HG03064 (cell line): Measurements from ENCODE around the gene MRPL55.

Experiments used
- ATAC-seq: cut with Tn5 transposase; IDR thresholded peaks from one replicate; pipeline ENCODE4 v1.9.1; 2021; ENCODE audit warnings: low read depth; ENCODE audit not compliant: unreplicated experiment

Gene MRPL55

DNA sequence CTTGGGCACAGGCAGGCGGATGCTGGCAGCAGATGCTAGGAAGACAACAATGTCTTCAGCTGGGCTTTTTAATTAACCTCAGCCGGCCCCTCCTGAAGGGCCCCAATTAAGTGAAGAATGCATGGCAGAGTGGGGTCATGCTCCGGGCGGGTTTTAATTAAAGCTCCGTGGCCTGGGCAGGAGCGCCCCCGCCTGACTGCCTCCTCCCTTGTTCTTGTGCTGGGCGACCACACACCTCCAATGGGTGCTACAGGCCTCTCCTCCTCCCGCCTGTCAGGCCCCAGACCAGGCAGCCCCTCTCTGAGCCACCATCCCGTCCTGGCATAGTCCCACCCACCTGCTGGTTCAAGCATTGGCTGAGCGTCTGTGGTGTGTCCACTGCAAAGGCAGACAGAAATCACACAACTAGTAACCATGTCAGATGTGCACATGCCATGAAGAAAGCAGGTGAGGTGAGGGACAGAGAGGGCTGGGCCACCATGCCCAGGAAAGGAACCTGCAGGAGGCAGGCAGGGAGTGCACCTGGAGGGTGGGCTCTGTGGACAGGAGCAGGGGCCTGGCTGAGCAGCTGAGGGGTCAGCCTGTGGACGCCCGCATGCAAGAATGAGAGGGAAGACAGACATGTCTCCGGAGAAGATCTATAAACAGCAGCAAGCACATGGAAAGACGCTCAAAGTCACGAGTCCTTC lies 35.1 kb downstream of the MRPL55 start:
- ATAC-seq = no peak

DNA sequence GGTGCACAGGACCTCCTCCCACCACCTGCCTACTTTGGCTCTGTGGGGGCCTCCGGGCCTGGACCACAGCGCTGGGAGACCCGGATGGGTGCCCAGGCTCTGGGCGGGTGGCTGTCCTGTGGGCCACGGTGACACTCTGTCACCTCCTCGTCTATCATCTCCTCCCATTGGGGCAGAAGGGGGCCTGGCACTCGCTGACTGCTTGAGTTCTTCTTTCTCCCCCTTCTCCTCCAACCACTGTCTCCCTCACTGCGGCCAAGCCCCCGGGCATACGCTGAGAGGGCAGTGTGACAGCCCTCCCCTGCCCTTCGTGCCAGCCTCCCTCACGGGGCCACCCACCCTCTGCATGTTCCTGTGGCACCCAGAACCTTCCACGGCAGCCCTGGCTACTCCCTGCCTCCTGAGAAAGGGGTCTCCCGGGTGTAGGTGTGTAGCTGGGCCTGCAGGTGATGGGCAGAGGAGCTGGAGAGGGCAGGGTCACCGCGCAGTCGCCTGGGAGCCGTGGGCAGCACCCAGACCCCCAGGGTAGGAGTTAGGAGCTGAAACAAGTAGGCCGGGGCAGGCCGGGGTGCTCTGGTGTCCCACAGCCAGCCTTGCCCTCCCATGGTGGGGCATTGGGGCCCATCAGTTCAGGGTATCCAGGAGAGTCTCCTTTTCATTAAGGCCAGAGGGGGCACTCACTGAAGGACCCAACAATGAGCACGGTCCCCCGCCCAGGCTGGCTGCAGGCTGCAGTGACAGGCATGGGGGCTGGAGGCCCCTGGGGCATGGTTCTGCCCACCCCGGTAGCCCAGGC lies 35.8 kb downstream of the MRPL55 start:
- no peak for ATAC-seq

DNA sequence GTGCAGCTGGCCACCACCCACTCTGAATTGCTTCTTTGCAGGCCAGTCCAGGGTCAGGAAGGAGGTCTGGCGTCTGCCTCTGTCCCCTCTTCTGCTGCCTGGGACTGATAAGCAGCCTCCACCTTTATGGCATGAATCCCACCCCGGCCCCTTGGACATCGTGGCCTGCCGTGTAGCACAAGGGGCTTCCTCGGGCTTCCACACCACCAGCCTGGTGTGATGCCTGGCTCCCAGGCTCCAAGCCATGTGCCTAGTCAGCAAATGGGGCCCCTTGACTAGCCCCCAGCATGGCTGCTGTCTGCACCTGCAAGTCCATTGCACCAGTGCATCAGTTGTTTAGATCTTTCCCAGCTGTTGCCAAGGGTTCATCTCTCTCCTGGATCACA lies 36.4 kb downstream of the MRPL55 start:
- no peak for ATAC-seq

DNA sequence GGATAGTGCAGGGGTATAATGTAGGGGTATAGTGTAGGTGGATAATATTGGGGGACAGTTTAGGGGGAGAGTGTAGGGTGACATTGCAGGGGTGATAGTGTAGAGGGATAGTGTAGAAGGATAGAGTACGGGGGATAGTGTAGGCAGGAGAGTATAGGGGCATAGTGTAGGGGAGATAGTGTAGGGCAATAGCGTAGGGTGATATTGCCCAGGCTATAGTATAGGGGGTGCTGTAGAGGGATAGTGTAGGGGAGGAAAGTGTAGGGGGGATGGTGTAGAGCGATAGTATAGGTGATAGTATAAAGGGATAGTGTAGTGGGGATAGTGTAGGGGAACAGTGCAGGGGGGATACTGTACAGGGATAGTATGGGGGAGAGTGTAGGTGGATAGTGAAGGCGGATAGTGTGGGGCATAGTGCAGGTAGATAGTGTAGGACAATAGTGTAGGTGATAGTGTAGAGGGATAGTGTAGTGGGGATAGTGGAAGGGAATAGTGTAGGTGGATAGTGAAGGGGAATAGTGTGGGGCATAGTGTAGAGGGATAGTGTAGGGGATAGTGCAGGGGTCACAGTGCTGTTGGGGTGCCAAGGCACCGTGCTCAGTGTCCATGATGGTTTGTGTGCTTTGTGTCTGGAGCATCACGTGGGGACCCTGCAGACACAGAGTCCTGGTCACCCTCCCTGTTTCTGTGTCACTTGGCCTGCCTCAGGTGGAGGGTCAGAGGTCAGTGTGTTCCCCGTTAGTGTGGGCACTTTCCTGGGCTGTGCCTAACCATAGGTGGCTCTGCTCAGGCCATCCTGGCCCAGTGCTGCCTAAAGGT lies 37.1 kb downstream of the MRPL55 start:
- no peak for ATAC-seq

DNA sequence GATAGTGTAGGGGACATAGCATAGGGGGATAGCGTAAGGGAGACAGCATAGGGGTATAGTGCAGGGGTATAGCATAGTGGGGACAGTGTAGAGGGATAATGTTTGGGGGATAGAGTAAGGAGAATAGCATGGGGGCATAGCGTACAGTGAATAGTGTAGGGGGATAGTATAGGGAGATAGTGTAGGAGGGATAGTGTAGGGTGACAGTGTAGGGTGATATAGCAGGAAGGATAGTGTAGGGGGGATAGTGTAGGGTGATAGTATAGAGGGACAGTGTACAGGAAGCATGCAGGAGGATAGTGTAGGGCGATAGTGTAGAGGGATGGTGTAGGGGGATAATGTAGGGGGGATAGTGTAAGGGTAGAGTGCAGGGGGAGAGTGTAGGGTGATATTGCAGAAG lies 38.2 kb downstream of the MRPL55 start:
- ATAC-seq = no peak

DNA sequence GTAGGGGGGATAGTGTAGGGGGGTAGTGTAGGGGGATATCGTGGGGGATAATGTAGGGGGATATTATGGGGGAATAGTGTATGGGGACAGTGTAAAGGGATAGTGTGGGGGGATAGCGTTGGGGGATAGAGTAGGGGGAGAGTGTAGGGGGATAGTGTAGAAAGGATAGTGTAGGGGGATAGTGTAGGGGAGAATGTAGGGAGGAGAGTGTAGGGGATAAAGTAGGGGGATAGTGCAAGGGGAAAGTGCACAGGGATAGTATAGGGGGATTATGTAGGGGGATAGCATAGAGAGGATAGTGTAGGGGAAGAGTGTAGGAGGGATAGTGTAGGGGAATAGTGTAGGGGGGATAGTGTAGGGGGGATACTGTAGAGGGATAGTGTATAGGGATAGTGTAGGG lies 38.9 kb downstream of the MRPL55 start:
- ATAC-seq = no peak

DNA sequence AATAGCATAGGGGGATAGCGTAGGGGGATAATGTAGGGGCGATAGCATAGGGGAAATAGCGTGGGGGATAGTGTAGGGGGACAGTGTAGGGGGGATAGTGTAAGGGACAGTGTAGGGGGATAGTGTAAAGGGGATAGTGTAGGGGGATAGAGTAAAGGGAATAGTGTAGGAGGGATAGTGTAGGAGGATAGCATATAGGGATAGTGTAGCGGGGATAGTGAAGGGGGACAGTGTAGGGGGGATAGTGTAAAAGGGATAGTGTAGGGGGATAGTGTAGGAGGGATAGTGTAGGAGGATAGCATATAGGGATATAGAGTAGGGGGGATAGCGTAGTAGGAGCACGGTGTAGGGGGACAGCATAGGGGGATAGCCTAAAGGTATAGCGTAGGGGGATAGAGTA lies 40.7 kb downstream of the MRPL55 start:
- ATAC-seq = no peak

DNA sequence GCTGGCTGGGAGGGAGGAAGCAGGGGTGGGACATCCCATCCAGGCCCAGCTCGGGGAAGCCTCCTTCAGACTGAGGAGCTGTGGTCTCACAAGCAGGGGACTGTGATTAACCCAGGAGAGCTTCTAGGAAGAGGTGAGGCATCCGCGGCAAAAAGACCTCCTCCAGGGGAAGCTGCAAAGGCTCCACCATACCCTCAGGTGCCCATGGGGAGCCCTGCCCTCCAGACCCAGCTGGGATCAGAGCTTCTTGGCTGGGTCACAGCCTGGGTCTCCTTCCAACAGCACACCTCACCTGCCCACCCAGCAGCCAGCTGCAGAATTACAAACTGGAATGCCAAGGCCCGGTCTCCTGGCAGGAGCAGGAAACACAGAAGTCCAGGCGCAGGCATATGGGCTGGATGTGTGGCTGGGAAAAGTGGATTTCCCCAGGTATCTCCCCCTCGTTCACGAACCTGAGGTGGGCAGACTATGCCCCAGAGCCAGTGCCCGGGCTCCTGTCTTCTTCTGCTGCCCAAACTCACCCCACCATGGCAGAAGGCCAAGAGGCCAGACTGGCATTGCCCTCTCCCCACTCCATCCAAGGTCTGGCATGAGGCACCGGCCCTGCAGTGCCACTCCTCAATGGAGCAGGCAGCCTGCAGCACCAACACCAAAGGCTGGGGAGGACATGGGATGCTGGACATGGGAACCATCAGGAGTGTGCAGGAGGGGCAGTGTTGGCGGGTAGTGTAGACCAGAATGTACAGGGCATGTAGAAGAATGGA lies 42.0 kb downstream of the MRPL55 start:
- ATAC-seq = no peak

DNA sequence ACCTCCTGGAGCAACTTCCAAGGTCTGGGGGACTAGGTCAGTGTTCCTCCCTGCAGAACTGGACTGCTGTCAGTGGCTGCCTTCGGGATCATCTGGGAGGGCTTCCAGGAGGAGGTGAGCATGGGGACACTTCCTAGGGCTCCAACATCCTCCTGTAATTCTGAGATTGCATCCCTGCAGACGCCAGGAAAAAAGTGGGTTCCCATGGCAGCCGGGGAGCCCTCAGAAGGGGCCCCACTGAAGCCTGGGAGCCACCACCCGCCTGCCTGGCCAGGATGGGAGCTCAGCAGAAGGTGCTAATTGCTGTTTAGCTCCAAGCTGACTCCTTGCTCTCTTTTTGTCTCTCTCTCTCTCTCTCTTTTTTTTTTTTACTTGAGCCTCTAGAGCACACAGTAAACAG lies 42.7 kb downstream of the MRPL55 start:
- no peak for ATAC-seq

DNA sequence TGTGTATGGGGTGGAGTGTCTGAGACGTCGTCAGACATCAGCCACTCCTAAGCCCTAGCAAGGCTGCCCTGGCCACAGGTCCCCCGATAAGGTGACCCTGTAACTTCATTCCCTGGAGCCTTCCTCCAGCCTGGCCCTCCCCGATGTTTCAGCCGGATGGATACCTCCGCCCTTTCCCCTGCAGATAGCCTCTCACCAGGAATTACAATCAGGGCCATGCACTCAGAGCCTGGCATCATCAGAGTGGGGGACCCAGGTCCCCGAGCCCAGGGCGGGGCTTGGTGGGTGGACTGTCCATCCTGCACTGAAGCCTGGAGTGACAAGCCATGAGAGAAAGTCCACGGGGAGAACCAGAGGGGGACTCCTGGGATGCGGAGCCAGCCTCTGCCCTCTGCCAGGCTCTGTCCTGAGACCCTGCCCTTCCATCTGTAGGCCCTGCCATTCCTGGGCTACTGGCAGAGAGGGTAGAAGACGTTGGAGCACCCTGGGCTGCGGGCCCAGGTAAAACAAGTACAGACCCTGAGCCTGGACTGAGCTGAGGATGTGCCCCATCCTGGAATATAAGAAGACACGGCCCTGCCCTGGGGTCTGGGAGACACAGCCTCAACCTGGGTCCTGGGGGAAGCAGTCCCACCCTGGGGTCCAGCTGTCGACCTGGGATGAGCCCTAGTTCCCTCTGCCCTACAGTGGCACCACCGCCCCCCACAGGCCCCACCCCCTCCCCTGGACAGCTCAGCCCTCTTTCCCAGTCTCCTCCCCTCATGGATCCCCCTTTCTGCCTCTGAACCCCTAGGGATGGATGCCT lies 43.4 kb downstream of the MRPL55 start:
- ATAC-seq = no peak

DNA sequence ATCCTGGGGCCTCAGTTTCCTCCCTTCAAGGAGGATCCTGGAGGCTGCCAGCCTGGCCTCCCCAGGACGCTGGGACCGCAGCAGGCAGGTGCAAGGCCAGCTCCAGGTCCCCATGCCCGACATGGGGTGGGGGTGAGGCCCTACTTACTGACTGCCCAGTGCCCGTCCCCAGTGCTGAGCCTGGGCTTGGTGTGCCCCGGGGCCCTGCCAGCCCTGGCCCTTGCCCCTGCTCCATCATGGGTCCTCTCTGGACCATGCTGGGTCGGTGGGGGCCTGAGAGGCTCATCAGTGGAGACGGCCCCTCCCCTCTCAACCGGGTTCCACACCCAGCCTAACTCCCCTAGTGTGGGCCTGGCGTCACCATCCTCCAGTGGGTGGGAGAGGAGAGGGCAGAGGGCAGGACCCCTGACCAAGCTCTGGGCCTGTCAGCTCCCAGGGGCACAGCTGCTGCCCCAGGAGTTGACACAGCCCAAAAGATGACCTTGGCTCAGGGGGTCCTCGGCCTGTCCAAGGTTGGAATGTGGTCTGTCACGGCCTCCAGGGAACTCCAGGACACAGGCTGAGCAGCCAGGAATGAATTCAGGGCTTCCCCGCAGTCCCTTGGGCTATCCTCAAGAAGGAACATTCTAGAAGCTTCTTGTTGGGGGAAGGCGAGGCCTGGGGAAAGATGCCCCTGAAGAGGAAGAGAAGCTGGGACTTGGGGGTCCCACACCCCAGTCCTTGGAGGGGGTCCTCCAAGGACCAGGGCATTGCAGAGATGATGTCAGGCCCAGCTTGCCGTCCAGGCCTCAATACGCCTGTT lies 44.2 kb downstream of the MRPL55 start:
- no peak for ATAC-seq

DNA sequence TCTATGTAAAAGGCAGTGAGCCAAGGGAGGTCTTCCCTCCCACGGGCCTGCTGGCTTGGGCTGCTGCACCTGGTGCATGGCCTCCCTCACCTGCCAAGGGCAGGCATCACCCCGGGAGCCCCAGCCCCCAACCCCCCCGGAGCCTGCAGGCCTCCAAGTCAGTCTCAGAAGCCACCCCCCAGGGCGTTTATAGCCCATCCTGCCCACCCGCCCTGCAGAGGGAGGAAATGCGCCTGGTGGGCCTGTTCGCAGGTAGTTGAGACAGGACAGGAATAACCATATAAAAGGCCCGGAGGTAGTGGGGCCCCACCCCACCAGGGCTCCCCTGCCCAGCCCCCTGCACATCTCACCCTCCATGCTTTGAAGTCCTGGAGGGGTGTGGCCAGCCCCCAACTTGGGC lies 44.8 kb downstream of the MRPL55 start:
- ATAC-seq = no peak

DNA sequence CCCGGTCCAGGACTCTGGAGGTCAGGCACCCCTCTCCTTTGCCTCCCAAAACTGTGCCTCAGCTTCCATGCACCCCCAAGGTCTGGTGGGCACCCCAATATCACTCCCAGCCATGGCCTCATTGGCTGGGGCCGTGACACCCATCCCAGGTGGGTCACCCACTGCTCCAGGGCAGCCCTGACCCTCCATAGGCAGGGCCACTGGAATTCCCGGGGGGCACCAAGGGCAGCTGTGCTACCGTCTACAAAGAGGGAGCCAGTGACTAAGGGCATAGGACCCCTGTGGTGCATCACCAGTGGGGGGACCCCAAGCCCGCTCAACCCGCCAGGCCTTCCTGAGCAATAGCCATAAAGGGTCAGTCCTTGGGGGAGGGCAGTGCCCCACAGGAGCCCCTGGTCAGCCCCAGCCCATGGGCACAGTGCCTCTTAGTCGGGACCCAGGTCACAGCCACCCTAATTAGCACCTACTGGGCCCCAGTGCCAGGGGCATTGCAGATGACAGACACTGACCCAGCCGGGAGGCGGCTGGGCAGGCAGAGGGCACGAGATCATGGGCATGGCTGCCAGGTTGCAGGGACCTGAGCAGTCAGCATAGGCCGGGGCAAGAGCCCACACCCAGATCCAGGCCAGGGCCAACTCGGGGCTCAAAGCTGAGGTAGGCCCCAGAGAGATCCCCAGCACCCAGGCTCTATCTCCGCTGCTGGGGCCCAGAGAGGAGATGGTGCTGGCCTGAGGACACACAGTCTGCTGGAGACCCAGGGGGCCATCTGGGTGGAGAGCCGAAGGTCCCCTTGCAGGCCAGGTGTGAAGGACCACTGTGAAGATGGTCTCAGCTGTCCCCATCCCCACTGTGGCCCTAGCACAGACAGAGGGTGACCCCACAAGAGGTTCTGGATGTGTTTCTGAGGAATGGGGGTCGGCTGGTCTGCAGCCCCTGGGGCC lies 45.6 kb downstream of the MRPL55 start:
- no peak for ATAC-seq

DNA sequence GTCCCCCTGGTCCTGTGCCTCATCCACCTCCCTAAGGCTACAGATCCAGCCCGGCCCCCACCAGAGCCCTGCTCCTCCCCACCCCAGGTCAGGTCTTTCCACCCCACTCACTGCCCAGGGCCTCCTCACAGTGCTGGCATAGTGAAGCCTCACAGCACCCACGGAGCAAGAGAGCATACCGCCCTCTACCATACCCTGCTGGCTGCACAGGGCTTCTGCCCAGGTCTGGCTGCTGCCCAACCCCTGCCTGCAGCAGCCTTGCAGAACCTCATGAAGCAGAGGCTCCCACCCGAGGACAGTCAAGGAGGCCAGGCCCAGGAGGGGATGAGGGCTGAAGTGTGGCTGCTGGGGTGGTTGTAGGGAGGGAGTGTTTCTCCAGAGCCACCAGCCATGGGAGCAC lies 46.3 kb downstream of the MRPL55 start:
- no peak for ATAC-seq

DNA sequence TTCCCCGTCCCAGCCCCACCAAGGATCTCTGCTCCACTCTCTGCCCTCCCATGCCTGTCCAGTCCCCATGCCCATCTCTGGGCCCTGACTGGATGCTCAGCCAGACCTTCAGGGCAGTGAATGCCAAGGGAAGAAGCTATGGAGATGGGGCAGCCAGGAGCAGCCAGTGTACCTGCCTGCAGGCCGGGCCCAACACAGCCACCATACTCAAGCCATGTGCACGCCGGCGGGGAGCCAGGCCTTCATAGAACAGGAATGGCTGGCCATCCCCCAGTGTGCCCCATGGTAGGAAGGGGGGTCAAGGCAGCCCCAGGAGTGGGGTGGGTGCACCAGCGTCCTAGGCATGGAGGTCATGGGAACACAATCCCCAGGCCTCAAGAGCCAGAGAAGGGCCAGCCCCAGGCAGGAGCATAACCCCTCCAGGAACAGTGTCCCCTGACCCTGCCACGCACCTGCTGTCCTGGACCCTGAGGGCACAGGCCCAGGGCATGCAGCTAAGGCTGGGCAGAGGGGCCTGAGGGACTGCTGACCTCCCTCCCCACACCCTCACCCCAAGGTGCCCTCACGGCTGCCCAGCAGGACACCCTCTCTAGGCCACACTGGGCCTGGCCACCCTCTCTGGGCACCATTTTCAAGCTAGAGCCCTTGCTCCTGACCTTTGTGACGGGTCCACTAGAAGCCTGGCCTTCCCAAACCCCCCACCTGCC lies 46.9 kb downstream of the MRPL55 start:
- no peak for ATAC-seq

DNA sequence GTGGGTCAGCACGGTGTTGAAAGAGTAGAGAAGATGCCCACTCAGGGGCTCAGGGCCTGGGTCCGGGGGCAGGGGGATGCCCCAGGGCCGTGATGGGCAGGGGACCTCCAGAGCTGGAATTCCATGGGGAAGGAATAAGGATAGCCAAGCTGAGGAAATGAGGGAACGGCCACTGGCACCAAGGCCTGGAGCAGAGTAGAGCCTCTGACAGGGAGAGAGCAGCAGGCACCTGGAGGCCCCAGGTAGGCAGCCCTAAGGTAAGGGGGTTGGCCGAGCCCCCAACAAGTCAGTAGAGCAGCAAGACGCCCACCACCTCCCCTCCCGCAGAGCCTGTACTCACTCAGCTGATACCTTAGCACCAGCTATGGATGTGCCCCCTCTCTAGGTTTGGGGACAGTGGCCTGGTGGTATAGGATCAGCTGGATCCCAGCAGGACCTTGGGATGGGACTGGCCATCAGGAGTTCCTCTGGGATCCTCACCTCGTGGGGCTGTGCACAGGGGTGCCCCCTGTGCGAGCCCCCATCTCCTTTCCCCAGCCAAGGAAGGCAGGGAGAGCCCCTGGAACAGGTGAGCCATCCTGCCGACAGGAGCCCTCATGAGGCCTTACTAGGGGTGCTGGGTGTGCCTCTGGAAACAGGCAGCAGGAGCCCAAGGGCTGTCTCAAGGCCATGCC lies 47.6 kb downstream of the MRPL55 start:
- ATAC-seq = no peak
